H1 (cell line): ENCODE data around the gene MASP1. TPM values are rescaled to one million over a fixed set of nuclear protein-coding genes. Genes with fewer than 3 reads are reported as not detected.

Experiments
- CTCF ChIA-PET: fragments of 300-600 bp; sonication (Branson Sonifier 250); formaldehyde crosslinking; loops from one replicate; lab custom pipeline; 2021; ENCODE audit not compliant: partially characterized antibody; lab: Charles Lee
- POLR2A ChIA-PET: fragments of 300-600 bp; sonication (Branson Sonifier 250); formaldehyde crosslinking; loops from one replicate; lab custom pipeline; 2021; ENCODE audit warnings: inconsistent platforms; ENCODE audit not compliant: partially characterized antibody; lab: Charles Lee
- DNase-seq, 2 experiments: peaks; one replicate each; pipeline versions ENCODE4 v3.0.0 to v3.0.0-alpha.2; 2010 to 2022; ENCODE audit warnings: low spot score in 2 of 2, low read depth in 1 of 2, mixed read lengths in 1 of 2
- FAIRE-seq: peaks from 2 replicates; lab custom pipeline; 2011; peaks lifted over from hg19 to GRCh38; lab: Jason Lieb, UNC
- H2AFZ ChIP-seq: 2 replicates; pipeline ENCODE4 v1.8.1; 2012; ENCODE audit warnings: low read length, inconsistent platforms
- H2AK5ac ChIP-seq: 2 replicates; pipeline ENCODE4 v1.6.1; 2013; ENCODE audit warnings: low read depth, low read length
- H2BK120ac ChIP-seq: replicated peaks from 2 replicates; pipeline ENCODE3; 2013; ENCODE audit warnings: low read depth, low read length, inconsistent platforms
- H2BK12ac ChIP-seq: 2 replicates; pipeline ENCODE4 v1.6.1; 2013; ENCODE audit warnings: low read depth, low read length
- H2BK15ac ChIP-seq: 2 replicates; pipeline ENCODE4 v1.6.1; 2013; ENCODE audit warnings: low read length
- H2BK20ac ChIP-seq: 2 replicates; pipeline ENCODE4 v1.6.1; 2013; ENCODE audit warnings: low read length
- H2BK5ac ChIP-seq: 2 replicates; pipeline ENCODE4 v1.6.1; 2013; ENCODE audit warnings: low read depth, low read length
- H3K14ac ChIP-seq: 2 replicates; pipeline ENCODE4 v1.6.1; 2013; ENCODE audit warnings: inconsistent platforms; ENCODE audit not compliant: insufficient read length
- H3K18ac ChIP-seq: 2 replicates; pipeline ENCODE4 v1.6.1; 2013; ENCODE audit warnings: low read length; ENCODE audit errors: extremely low read depth
- H3K23ac ChIP-seq: 2 replicates; pipeline ENCODE4 v1.6.1; 2013; ENCODE audit warnings: inconsistent platforms; ENCODE audit not compliant: insufficient read length
- H3K23me2 ChIP-seq: 2 replicates; pipeline ENCODE4 v1.6.1; 2013; ENCODE audit warnings: low read depth, low read length
- H3K27ac ChIP-seq: 2 replicates; pipeline ENCODE4 v1.6.1; 2011; ENCODE audit warnings: low read depth, low read length, inconsistent platforms
- H3K27me3 ChIP-seq, 4 experiments: replicated peaks in 1 of 4; 1 replicate in 1 of 4; 2 replicates in 3 of 4; pipeline versions ENCODE4 v1.6.1 to v1.8.1; 2011 to 2013; ENCODE audit warnings: low read length in 3 of 4, mild to moderate bottlenecking in 3 of 4, inconsistent platforms in 2 of 4, mixed read lengths in 2 of 4, moderate library complexity in 1 of 4; ENCODE audit not compliant: control insufficient read depth in 3 of 4, insufficient read depth in 3 of 4; ENCODE audit errors: extremely low read depth in 1 of 4
- H3K36me3 ChIP-seq, 4 experiments: 2 replicates each; pipeline versions ENCODE4 v1.6.1 to v1.8.1; 2011 to 2013; ENCODE audit warnings: mild to moderate bottlenecking in 4 of 4, low read length in 3 of 4, moderate library complexity in 2 of 4, control low read depth in 1 of 4, inconsistent platforms in 1 of 4; ENCODE audit not compliant: insufficient read depth in 4 of 4, control insufficient read depth in 2 of 4
- H3K4ac ChIP-seq: replicated peaks from 2 replicates; pipeline ENCODE3; 2013; ENCODE audit warnings: low read length, low read depth, mixed read lengths, inconsistent platforms; ENCODE audit not compliant: insufficient read length
- H3K4me1 ChIP-seq, 4 experiments: replicated peaks in 1 of 4; 1 replicate in 1 of 4; 2 replicates in 3 of 4; pipeline versions ENCODE4 v1.6.1 to v1.8.1; 2011 to 2013; ENCODE audit warnings: low read length in 3 of 4, inconsistent platforms in 2 of 4, mixed read lengths in 1 of 4; ENCODE audit not compliant: insufficient read depth in 4 of 4, control insufficient read depth in 3 of 4
- H3K4me2 ChIP-seq, 2 experiments: 2 replicates each; pipeline versions ENCODE4 v1.6.1 to v1.8.1; 2011 to 2013; ENCODE audit warnings: low read depth in 2 of 2, low read length in 2 of 2, control low read depth in 1 of 2, inconsistent platforms in 1 of 2, mild to moderate bottlenecking in 1 of 2; ENCODE audit not compliant: insufficient read depth in 1 of 2
- H3K4me3 ChIP-seq, 4 experiments: fragments of 200-600, 300-600 bp in 1 of 4; sonication (generic), shearing (Covaris generic), sonication (Bioruptor Twin) in 1 of 4; 2 replicates each; pipeline versions ENCODE4 v1.5.1 to v1.8.1; 2011 to 2016; ENCODE audit warnings: low read length in 4 of 4, low read depth in 3 of 4, control low read depth in 2 of 4, inconsistent platforms in 2 of 4, mild to moderate bottlenecking in 2 of 4, mixed read lengths in 1 of 4, moderate library complexity in 1 of 4; ENCODE audit not compliant: insufficient read depth in 2 of 4; ENCODE audit errors: extremely low read depth in 1 of 4
- H3K56ac ChIP-seq: replicated peaks from 2 replicates; pipeline ENCODE3; 2013; ENCODE audit warnings: low read depth, mild to moderate bottlenecking, mixed read lengths, low read length, inconsistent platforms; ENCODE audit not compliant: insufficient read length
- H3K79me1 ChIP-seq: 2 replicates; pipeline ENCODE4 v1.6.1; 2013; ENCODE audit warnings: low read depth, low read length, control low read depth
- H3K79me2 ChIP-seq, 2 experiments: 2 replicates each; pipeline versions ENCODE4 v1.6.1 to v1.8.1; 2012 to 2013; ENCODE audit warnings: low read length in 2 of 2, mild to moderate bottlenecking in 2 of 2, inconsistent platforms in 1 of 2; ENCODE audit not compliant: insufficient read depth in 2 of 2, control insufficient read depth in 1 of 2
- H3K9ac ChIP-seq, 4 experiments: replicated peaks in 1 of 4; 1 replicate in 1 of 4; 2 replicates in 3 of 4; pipeline versions ENCODE4 v1.6.1 to v1.8.1; 2011 to 2013; ENCODE audit warnings: low read depth in 3 of 4, low read length in 3 of 4, control low read depth in 2 of 4, mild to moderate bottlenecking in 2 of 4, moderate library complexity in 2 of 4, inconsistent platforms in 1 of 4; ENCODE audit errors: extremely low read depth in 1 of 4
- H3K9me3 ChIP-seq, 2 experiments: 2 replicates each; pipeline versions ENCODE4 v1.6.1 to v1.8.1; 2012 to 2013; ENCODE audit warnings: mild to moderate bottlenecking in 2 of 2, moderate library complexity in 2 of 2, control low read depth in 1 of 2, inconsistent platforms in 1 of 2, low read depth in 1 of 2, low read length in 1 of 2, mixed read lengths in 1 of 2; ENCODE audit not compliant: insufficient read depth in 2 of 2
- H4K20me1 ChIP-seq, 2 experiments: replicated peaks in 1 of 2; 2 replicates each; pipeline versions ENCODE3 to v1.8.1; 2011 to 2013; ENCODE audit warnings: inconsistent platforms in 2 of 2, low read length in 2 of 2, mild to moderate bottlenecking in 1 of 2; ENCODE audit not compliant: insufficient read depth in 2 of 2, control insufficient read depth in 1 of 2
- H4K5ac ChIP-seq: 2 replicates; pipeline ENCODE4 v1.6.1; 2013; ENCODE audit warnings: low read length, low read depth, mixed read lengths, inconsistent platforms; ENCODE audit not compliant: insufficient read length
- H4K8ac ChIP-seq: 2 replicates; pipeline ENCODE4 v1.8.0; 2013; ENCODE audit warnings: mild to moderate bottlenecking, moderate library complexity, low read length, inconsistent platforms; ENCODE audit not compliant: insufficient read depth; ENCODE audit errors: extremely low read depth
- H4K91ac ChIP-seq: replicated peaks from 2 replicates; pipeline ENCODE3; 2013; ENCODE audit warnings: low read length, mixed read lengths, inconsistent platforms; ENCODE audit not compliant: insufficient read length
- EZH2 ChIP-seq: fragments of 200-600 bp; sonication (generic); IDR thresholded peaks from 2 replicates; pipeline ENCODE4 v1.7.1; 2012; ENCODE audit warnings: low read depth, mild to moderate bottlenecking, moderate library complexity, low read length, inconsistent platforms; ENCODE audit not compliant: severe bottlenecking
- POLR2A ChIP-seq, 2 experiments: IDR thresholded peaks; 1 replicate in 1 of 2; 2 replicates in 1 of 2; pipeline ENCODE4 v1.6.1; 2011; ENCODE audit warnings: low read depth in 2 of 2, low read length in 2 of 2, mild to moderate bottlenecking in 2 of 2; ENCODE audit errors: control extremely low read depth in 1 of 2
- SIX5 ChIP-seq: IDR thresholded peaks from 2 replicates; pipeline ENCODE4 v1.6.1; 2011; ENCODE audit warnings: mild to moderate bottlenecking, low read depth, low read length
- SP4 ChIP-seq: IDR thresholded peaks from 2 replicates; pipeline ENCODE4 v1.6.1; 2012; ENCODE audit warnings: low read length, inconsistent platforms
- TAF1 ChIP-seq: IDR thresholded peaks from 2 replicates; pipeline ENCODE4 v1.6.1; 2011; ENCODE audit warnings: mild to moderate bottlenecking, low read depth, low read length
- TCF12 ChIP-seq: IDR thresholded peaks from 2 replicates; pipeline ENCODE4 v1.6.1; 2011; ENCODE audit warnings: low read depth, mild to moderate bottlenecking, low read length
- WGBS, 2 experiments: shearing (Covaris generic) in 1 of 2; methylation state at CpG; one replicate each; pipeline versions ENCODE4 v1.1.6 to v1.1.7; 2013 to 2015; ENCODE audit warnings: low lambda C conversion rate in 2 of 2, mixed read lengths in 2 of 2, inconsistent platforms in 1 of 2, low coverage in 1 of 2, missing lambda C conversion rate in 1 of 2; ENCODE audit not compliant: insufficient replicate concordance in 2 of 2, insufficient coverage in 1 of 2, insufficient read length in 1 of 2; ENCODE audit errors: extremely low coverage in 1 of 2, missing lambda C conversion rate in 1 of 2; 5-methylcytosine and 5-hydroxymethylcytosine counted together
- polyA plus RNA-seq, 7 experiments: library from polyadenylated mRNA; depleted of rRNA in 3 of 7; stranded (reverse) in 5 of 7; unstranded in 2 of 7; fragments of >200 nt in 5 of 7; fragments of 200-250 nt in 2 of 7; gene quantifications; 1 replicate in 5 of 7; 2 replicates in 1 of 7; 4 replicates in 1 of 7; pipeline versions ENCODE4 v1.2.1 to v1.2.3, GENCODE V29; 2011 to 2013; ENCODE audit warnings: missing spikeins in 2 of 7, mixed read lengths in 2 of 7
- total RNA-seq: library from RNA; stranded (reverse); fragmentation: NEBNext Ultra II Directional; extraction: Animal tissue kit (Norgen Biotek cat#: 25700); gene quantifications from 2 replicates; pipeline ENCODE4 v1.2.1, GENCODE V29; 2021
- TF ChIP-seq, protein P1 (sequence below): IDR thresholded peaks from 2 replicates; pipeline ENCODE4 v1.6.1; 2011; ENCODE audit warnings: low read depth, mild to moderate bottlenecking, low read length; ENCODE audit not compliant: insufficient read depth

MASP1 gene
- total and polyA plus RNA-seq, 2 of the 8 experiments (the other 6 are each of a cell fraction or from before 2014, with no cell fraction given) = 2.7 to 3.5 TPM

- Histone ChIP-seq H3K23ac (no peak overlapping the region), H3K4me2 (no peak overlapping the region), H3K27ac (no peak overlapping the region), H3K56ac (no peak overlapping the region), H2BK5ac (no peak overlapping the region), H2BK12ac (no peak overlapping the region), H4K91ac (no peak overlapping the region), H3K79me1 (no peaks in the 10 kb centered on the region), H2AK5ac (no peak overlapping the region), H2BK20ac (no peak overlapping the region; the same call in 1 of the 2 replicates), H3K4me3 (no peak overlapping the region), H2BK120ac (no peak overlapping the region), H4K8ac (no peak overlapping the region), H2BK15ac (no peak overlapping the region), H3K36me3 (no peaks in the 10 kb centered on the region), H3K79me2 (no peaks in the 10 kb centered on the region), H3K9me3 (no peaks in the 10 kb centered on the region), H3K9ac (no peak overlapping the region), H3K27me3 (no peaks in the 10 kb centered on the region), H3K4ac (no peak overlapping the region), H3K18ac (no peak overlapping the region), H3K4me1 (no peaks in the 10 kb centered on the region; a peak in 1 of 7 replicates), H4K5ac (no peak overlapping the region), H4K20me1 (no peaks in the 10 kb centered on the region), H3K14ac (no peak overlapping the region), H3K23me2 (no peaks in the 10 kb centered on the region), H2AFZ (no peak overlapping the region)
- WGBS, 2 experiments = 98% methylated on average over 3 of the region's 3 CpGs; no CpG with 5 or more reads in 1 of the 2 experiments
- no peak for TF ChIP-seq TCF12
- no peak for TF ChIP-seq SP4
- no peak for TF ChIP-seq POLR2A (IDR thresholded peaks at IDR 0.05; ENCODE audit: control extremely low read depth in 1 of 2, low read depth in 2 of 2, low read length in 2 of 2)
- no peak for TF ChIP-seq EZH2
- TF ChIP-seq SIX5 = no peak
- no peak for TF ChIP-seq TAF1
- TF ChIP-seq, protein P1, sequence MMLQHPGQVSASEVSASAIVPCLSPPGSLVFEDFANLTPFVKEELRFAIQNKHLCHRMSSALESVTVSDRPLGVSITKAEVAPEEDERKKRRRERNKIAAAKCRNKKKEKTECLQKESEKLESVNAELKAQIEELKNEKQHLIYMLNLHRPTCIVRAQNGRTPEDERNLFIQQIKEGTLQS = no peak
- CTCF ChIA-PET = interaction anchor here (0.8 to 24.1 kb wide), 3 partner anchors 9 to 340 kb away, joined by 3 to 947 read pairs (median 132); partner anchors contain the start of gene SST
- no peak for FAIRE-seq
- DNase-seq = no peak
- POLR2A ChIA-PET = no interaction called here
Measured at GRCh38 chr3:187336322-187336721, 44.8 kb upstream of the MASP1 start.
